ENCODE results near the gene ZCWPW1.

Gene ZCWPW1

DNA sequence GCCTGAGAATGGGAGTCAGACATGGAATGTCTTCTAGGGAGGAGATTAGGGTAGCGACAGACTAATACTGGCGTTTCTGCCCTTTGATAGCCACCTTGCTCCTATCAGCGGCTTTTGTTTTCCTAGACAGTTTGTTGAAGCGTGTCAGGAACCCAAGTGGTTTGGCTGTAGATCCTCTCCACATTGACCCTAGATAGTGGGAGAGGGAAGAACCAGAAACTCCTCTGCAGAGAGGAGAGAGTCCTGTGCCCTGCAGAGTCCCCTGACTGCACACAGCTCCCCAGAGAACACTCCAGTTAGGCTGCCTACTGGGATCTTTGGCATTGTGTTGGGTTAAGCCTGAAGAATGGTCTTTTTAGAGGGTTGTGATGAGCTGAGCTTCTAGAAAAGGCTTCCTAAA, 3.5 kb upstream of the ZCWPW1 start:
- no peak for DNase-seq

DNA sequence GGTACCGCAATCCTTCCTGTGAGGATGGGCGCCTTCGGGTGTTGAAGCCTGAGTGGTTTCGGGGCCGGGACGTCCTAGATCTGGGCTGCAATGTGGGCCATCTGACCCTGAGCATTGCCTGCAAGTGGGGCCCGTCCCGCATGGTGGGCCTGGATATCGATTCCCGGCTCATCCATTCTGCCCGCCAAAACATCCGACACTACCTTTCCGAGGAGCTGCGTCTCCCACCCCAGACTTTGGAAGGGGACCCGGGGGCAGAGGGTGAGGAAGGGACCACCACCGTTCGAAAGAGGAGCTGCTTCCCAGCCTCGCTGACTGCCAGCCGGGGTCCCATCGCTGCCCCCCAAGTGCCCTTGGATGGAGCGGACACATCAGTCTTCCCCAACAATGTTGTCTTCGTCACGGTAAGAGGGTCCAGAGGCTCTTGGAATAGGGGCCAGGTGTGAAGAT, 2.8 kb upstream of the ZCWPW1 start:
- DNase-seq = no peak

DNA sequence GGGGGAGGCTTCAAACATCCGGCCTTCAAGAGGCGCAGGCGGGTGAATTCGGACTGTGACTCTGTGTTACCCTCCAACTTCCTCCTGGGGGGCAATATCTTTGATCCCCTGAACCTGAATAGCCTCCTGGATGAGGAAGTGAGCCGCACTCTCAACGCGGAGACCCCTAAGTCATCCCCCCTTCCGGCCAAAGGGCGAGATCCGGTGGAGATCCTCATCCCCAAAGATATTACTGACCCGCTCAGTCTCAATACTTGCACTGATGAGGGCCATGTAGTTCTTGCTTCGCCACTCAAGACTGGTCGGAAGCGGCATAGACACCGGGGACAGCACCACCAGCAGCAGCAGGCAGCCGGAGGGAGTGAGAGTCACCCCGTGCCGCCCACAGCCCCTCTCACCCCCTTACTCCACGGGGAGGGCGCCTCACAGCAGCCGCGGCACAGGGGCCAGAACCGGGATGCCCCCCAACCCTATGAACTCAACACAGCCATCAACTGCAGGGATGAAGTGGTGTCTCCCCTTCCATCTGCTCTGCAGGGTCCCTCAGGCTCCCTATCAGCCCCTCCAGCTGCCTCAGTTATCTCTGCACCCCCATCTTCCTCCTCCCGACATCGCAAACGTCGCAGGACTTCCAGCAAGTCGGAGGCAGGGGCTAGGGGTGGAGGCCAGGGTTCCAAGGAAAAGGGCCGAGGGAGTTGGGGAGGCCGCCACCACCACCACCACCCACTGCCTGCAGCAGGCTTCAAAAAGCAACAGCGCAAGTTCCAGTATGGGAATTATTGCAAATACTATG, 2.2 kb upstream of the ZCWPW1 start:
- DNase-seq = peak; percentile 57

GRCh38 chr7:100429637-100430492, 1.4 kb upstream of the ZCWPW1 start, which contains the start of gene MEPCE:
TSS of gene MEPCE (plus strand) at chr7:100429831. CDS start at chr7:100430019, 188 bp downstream.
- peak; percentile 96 for DNase-seq

GRCh38 chr7:100428967-100429636, 599 bp upstream of the ZCWPW1 start:
- DNase-seq = peak; percentile 100

GRCh38 chr7:100427762-100428198, 723 bp downstream of the ZCWPW1 start:
- DNase-seq = no peak

DNA sequence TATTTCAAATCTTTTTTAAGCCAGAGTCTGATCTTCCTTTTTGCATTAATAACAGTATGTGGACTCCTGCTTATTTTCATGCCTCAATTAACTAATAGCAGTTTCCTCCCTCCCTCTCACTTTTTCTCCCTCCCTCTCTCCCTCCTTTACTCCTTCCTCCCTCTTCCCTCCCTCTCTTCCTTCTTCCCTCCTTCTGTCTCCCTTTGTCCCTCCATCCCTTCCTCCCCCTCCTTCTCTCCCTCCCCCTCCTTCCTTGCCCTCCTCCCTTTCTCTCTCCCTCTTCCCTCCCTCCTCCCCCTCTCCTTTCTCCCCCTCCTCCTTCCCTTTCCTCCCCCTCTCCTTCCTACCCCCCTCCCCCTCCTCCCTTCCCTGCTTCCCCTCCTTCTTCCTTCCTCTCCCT, 2.0 kb downstream of the ZCWPW1 start:
- no peak for DNase-seq

GRCh38 chr7:100425347-100425746, 3.2 kb downstream of the ZCWPW1 start:
- no peak for DNase-seq

DNA sequence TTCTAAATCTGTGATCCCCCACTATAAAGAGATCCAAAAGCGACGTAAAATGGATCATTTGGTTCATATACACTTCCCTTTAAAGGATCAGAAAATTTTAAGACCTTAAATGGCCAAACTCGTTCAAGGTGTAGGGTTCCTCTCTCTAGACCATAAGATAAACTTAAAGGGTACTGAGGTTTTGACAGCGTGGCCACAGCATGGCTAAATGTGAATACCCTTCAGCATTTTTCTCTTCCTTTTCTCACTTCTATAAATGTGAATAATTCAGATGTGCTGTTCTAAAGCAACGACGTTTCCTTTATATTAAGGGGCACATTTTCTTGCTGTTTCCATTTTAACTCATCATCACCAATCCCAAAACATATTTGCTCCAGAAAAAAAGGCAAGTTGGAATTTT, 5.2 kb downstream of the ZCWPW1 start:
- no peak for DNase-seq

GRCh38 chr7:100419660-100420226, 8.8 kb downstream of the ZCWPW1 start:
- no peak for DNase-seq

DNA sequence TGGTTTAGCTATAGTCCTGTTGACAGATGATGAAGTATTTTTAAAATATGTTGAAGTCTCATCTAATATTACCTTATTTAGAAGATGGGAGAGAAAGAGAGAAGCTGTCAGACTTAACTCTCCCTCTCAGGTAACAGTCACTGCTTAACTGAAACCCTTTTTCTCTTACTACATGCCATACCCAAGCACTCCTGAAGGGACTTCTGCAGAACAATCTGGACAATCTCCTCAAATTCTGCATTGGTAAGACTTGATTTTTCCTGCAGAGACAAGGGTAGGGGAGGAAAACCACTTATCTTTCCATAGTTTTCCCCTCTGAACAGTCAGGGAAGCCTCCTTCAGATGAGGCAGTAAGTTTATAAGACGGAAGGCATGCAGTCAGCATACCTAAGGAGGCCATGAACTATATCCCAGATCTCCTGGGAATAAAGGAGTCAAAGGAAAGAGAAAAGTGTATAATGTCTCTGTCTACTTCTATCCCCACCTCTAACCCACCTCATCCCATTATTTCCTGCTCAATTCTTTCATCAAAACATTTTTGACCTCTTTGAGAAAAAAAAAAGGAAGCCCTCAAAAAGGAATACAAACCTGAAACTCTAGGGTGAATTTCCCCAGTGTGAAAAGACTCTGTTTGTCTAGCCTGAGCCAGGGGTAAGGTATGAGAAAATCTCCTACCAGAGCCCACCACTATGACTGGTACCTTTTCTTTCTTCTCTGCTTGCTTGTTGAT, 9.4 kb downstream of the ZCWPW1 start:
- DNase-seq = no peak

DNA sequence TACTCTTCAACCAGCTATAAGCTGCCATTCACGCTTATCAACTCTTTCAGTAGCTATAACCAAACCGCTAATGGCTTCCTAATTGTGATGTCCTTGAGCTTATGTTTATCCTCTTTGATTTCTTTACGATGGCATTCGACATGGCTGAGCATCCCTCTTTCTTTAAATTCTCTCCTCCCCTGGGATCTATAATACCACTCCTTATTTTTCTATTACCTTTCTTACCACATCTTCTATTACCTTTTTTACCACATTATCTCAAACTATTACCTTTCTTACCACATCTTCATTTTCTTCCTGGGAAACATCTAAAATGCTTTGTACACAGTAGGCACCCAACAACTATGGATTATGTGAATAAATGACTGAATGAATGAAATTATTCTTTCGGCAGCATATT, 13.1 kb downstream of the ZCWPW1 start:
- DNase-seq = no peak

DNA sequence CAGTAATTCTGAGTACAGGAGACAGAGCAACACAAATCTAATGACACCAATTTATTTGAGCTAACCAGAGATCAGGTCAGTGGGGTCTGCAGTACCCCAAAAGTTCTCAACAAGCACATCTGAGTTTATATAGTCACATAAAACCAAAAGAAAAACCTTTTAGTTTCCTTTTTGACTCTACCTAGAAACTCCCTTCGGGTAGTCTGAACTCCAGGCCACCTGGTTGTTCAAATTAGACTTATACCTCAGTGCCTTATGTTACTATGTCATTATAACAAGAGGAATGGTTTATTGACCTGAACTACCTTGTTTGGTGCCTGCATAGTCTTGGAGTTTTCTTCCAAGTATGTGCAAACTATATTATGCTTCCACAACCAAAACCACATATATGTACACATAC, 14.6 kb downstream of the ZCWPW1 start:
- no peak for DNase-seq

- DNase-seq = no peak
These were observed 15.2 kb downstream of the ZCWPW1 start for GRCh38 chr7:100413346-100413745.

DNA sequence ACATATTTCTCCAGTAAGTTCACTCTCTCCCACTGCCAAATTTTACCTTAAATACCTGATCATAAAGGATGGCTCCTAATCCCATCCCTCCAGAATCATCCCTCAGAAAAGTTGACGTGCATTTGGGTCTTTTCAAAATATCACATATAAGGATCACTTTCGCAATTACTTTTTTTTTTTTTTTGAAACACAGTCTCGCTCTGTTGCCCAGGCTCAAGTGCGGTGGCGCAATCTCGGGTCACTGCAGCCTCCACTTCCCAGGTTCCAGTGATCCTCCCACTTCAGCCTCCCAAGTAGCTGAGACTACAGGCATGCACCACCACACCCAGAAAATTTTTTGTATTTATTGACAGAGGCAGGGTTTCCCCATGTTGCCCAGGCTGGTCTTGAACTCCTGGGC, 17.4 kb downstream of the ZCWPW1 start:
- DNase-seq = no peak

GRCh38 chr7:100407285-100408180, 21.0 kb downstream of the ZCWPW1 start:
- DNase-seq = peak; percentile 13

- DNase-seq = no peak
These were observed 21.7 kb downstream of the ZCWPW1 start for GRCh38 chr7:100406767-100407166.

DNA sequence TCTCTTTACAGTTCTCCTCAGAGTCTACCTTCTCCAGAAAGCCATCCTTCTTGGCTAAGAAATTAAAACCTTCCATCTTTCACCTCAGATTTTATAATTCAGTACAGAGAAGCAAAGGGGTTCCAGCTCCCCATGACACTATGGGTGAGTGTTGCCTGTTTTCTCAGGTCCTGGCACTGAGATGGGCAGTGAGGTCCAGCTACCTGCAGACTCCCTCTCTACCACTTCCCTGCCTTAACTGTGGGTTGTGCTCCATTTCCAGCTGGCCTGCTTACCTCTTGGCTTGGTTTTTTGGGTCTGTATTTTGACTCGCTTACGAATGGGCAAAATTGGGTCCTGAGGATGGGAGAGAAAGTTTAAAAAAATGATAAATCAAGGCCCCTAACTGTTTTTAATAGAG, 26.3 kb downstream of the ZCWPW1 start:
- no peak for DNase-seq

GRCh38 chr7:100401811-100402210, 26.7 kb downstream of the ZCWPW1 start:
- DNase-seq = no peak

GRCh38 chr7:100400656-100401055, 27.8 kb downstream of the ZCWPW1 start:
- peak; percentile 11 for DNase-seq

DNA sequence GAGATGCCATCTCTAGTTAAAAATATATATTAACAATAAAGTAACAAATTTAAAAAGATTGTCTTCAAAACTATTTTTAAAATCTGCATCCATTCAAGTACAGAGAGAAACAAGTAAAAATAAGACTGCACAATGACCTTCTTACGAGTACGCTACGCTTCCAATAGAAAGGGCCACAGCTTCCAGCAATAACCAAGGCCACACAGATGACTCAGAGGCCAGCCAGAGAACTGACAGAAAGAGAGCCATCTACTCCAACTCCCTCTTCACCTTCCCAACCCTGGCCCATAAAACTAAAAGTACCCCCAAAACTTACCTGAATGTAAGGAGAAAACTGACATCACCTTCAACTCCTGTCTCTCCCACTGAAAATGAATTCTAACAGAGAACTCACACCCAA, 28.5 kb downstream of the ZCWPW1 start:
- DNase-seq = no peak
